ENCODE measurements around the gene SAMD1.

DNA sequence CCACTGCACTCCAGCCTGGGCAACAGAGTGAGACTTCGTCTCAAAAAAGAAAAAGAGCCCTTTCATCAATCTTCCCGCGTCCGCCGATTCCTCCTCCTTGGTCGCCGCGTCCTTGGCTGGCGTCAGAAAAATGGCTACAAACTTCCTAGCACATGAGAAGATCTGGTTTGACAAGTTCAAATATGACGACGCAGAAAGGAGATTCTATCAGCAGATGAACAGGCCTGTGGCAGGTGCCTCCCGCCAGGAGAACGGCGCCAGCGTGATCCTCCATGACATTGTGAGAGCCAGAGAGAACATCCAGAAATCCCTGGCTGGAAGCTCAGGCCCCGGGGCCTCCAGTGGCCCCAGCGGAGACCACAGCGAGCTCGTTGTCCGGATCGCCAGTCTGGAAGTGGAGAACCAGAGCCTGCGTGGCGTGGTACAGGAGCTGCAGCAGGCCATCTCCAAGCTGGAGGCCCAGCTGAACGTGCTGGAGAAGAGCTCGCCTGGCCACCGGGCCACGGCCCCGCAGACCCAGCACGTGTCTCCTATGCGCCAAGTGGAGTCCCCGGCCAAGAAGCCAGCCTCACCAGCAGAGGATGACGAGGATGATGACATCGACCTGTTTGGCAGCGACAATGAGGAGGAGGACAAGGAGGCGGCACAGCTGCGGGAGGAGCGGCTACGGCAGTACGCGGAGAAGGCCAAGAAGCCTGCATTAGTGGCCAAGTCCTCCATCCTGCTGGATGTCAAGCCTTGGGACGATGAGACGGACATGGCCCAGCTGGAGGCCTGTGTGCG lies 20.1 kb downstream of the SAMD1 start:
- TF ChIP-seq, protein P1, sequence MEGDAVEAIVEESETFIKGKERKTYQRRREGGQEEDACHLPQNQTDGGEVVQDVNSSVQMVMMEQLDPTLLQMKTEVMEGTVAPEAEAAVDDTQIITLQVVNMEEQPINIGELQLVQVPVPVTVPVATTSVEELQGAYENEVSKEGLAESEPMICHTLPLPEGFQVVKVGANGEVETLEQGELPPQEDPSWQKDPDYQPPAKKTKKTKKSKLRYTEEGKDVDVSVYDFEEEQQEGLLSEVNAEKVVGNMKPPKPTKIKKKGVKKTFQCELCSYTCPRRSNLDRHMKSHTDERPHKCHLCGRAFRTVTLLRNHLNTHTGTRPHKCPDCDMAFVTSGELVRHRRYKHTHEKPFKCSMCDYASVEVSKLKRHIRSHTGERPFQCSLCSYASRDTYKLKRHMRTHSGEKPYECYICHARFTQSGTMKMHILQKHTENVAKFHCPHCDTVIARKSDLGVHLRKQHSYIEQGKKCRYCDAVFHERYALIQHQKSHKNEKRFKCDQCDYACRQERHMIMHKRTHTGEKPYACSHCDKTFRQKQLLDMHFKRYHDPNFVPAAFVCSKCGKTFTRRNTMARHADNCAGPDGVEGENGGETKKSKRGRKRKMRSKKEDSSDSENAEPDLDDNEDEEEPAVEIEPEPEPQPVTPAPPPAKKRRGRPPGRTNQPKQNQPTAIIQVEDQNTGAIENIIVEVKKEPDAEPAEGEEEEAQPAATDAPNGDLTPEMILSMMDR (conservative IDR thresholded peaks at IDR 0.05; ENCODE audit: low read length), result no peak
- TF ChIP-seq EZH2phosphoT487 (IDR thresholded peaks at IDR 0.05; ENCODE audit: borderline replicate concordance, low read depth, low read length), result no peak
